AG09309 (cell line): ENCODE data around the gene MAP2K1.

Experiments used
- DNase-seq: peaks from one replicate; pipeline ENCODE4 v3.0.0-alpha.2; 2010; ENCODE audit warnings: low read depth
- H3K4me3 ChIP-seq: 2 replicates; pipeline ENCODE4 v1.5.1; 2011; ENCODE audit warnings: mild to moderate bottlenecking, low read depth, low read length, moderate library complexity; ENCODE audit not compliant: control insufficient read depth
- CTCF ChIP-seq: IDR thresholded peaks from 2 replicates; pipeline ENCODE4 v1.5.1; 2011; ENCODE audit warnings: mild to moderate bottlenecking, low read depth, low read length, inconsistent platforms; ENCODE audit not compliant: insufficient read depth, control insufficient read depth; ENCODE audit errors: missing control alignments

The MAP2K1 gene

GRCh38 chr15:66523926-66524325 lies 137.2 kb downstream of the MAP2K1 start:
- no peak for TF ChIP-seq CTCF
- DNase-seq = no peak
- no peak overlapping the region for H3K4me3 ChIP-seq

- no peak overlapping the region for H3K4me3 ChIP-seq
- TF ChIP-seq CTCF = no peak
- DNase-seq = no peak
Measured at GRCh38 chr15:66524838-66525237, 138.1 kb downstream of the MAP2K1 start.

- no peak for DNase-seq
- H3K4me3 ChIP-seq = no peak overlapping the region
- no peak for TF ChIP-seq CTCF
Measured at GRCh38 chr15:66535056-66535455, 148.3 kb downstream of the MAP2K1 start.
